Peyer's patch (tissue), 4 donors: Measurements from ENCODE around the gene MET.

Experiments
- POLR2A ChIP-seq, 2 donors: fragments of 450-650 bp; IDR thresholded peaks; one replicate each; pipeline ENCODE4 v1.5.1; 2017; ENCODE audit warnings: antibody characterized with exemption in 2 of 2, mild to moderate bottlenecking in 2 of 2, moderate library complexity in 2 of 2
- TF ChIP-seq, protein P1 (sequence below), 6 experiments: fragments of 450-650 bp in 4 of 6; fragments of 200-600 bp in 2 of 6; sonication (generic) in 1 of 6; IDR thresholded peaks; one replicate each; pipeline ENCODE4 v1.5.1; 2017 to 2019; ENCODE audit warnings: antibody characterized with exemption in 6 of 6, mild to moderate bottlenecking in 3 of 6, moderate library complexity in 1 of 6

DNA sequence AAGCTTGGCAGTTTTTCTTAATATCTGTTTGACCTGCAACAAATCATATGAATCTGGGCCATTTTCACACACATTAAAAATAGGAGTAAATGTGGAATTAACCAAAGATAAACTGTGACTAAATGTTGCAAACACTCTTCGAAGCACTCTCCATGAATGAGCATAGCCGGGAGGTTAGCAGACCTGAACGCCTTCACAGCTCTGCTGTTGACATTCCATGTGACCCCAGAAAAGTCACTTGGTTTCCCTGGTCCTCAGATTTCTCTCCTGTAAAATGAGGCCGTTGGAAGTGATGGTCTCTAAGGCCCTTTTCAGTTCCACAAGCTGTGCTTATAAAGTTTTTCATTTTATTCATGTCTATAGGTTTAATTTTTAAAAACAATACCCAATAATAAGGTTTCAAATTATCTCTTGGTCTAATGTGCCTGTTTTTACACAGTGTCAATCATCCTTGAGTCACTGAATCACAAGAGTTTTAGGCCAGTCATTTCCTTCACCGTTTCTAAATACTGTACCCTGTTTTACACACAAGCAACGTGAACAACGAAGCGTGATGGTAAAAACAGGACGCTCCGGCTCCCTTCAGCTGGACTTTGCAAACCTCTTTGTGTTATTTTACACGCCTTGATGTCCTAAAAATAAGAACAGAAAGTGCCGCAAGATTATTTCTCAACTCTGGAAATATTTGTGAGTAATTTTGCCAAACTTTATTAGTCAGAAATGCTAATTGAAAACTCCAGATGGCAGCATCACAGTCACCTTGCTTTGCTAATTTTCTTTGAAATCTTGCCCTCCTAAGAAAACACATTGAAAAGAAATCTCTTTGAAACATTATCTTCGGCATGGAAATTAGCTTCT is 38.6 kb upstream of the MET start:
- TF ChIP-seq, protein P1, sequence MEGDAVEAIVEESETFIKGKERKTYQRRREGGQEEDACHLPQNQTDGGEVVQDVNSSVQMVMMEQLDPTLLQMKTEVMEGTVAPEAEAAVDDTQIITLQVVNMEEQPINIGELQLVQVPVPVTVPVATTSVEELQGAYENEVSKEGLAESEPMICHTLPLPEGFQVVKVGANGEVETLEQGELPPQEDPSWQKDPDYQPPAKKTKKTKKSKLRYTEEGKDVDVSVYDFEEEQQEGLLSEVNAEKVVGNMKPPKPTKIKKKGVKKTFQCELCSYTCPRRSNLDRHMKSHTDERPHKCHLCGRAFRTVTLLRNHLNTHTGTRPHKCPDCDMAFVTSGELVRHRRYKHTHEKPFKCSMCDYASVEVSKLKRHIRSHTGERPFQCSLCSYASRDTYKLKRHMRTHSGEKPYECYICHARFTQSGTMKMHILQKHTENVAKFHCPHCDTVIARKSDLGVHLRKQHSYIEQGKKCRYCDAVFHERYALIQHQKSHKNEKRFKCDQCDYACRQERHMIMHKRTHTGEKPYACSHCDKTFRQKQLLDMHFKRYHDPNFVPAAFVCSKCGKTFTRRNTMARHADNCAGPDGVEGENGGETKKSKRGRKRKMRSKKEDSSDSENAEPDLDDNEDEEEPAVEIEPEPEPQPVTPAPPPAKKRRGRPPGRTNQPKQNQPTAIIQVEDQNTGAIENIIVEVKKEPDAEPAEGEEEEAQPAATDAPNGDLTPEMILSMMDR (IDR thresholded peaks at IDR 0.05) = no peak
- no peak for TF ChIP-seq POLR2A (IDR thresholded peaks at IDR 0.05)
